GM23248 (cell line): ENCODE measurements around the gene PPFIA2.

Source experiments
- EZH2 ChIP-seq: fragments of 200-600 bp; sonication (generic); IDR thresholded peaks from 2 replicates; pipeline ENCODE4 v1.6.1; 2018; ENCODE audit warnings: antibody characterized with exemption, mild to moderate bottlenecking; ENCODE audit not compliant: insufficient read depth, poor library complexity, severe bottlenecking
- EZH2phosphoT487 ChIP-seq: fragments of 200-600 bp; sonication (generic); IDR thresholded peaks from 2 replicates; pipeline ENCODE4 v1.6.1; 2018; ENCODE audit warnings: antibody characterized with exemption, moderate library complexity, mild to moderate bottlenecking, low read depth; ENCODE audit not compliant: insufficient read depth

DNA sequence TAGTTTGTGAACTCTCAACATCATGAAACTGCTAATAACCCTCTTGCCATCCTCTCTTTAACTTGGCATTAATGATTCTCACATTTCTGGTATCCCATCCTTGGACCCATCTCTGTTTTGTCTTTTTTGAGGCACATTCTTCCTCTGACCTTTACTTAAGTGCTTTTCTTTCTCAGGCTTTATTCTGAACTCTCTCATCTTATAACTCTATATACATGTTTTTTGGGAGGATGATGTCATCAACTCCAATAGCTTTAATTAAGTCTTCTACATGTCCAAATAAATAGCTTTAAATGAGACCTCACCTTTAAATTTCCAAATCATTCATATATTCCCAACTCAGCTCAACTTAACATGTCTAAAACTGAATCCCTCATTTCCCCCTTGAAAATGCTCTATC, 88.4 kb downstream of the PPFIA2 start:
- TF ChIP-seq EZH2phosphoT487 = no peak
- TF ChIP-seq EZH2 = no peak
